ENCODE results near the gene NT5C2.

DNA sequence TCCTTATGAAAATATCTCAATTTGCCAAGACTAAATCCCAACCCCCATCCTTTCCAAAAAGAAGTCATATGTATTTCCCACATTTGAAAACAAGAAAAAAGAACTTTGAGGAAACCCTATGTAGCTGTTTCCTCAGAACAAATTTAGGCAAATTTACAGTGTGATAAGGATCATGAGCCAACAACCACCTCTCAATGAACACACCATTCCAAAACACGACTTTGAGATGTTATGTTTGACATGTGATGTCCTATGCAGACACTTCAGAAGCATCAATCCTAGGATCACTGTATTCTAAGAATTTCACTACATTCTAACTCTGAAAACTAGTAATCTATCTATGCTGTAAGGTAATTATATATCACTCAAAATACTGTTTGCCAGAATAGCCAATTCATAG lies 62.2 kb downstream of the NT5C2 start:
- TF ChIP-seq CTCF (IDR thresholded peaks at IDR 0.05; ENCODE audit: low read depth, low read length, poor library complexity, severe bottlenecking) = no peak
- TF ChIP-seq EZH2phosphoT487 (IDR thresholded peaks at IDR 0.05; ENCODE audit: borderline replicate concordance, low read length) = no peak
